ENCODE measurements around the gene FSCN2.

DNA sequence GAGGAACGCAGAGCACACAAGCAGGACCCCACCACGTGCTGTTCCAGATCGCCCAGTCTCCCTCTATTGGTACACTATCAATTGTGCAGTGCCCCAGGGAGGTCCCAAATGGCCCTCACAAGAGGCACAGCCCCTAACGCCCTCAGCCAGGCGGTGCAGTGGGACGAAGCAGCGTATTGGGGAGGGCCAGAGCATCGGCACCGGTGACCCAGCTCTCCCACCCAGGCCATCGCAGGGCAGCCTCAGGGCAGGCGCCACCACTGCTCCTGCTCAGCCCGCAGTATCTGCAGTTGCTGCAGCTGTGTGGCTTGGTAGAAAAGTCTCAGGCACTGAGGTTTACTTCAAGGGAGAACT is 29.9 kb downstream of the FSCN2 start:
- TF ChIP-seq, protein P1, sequence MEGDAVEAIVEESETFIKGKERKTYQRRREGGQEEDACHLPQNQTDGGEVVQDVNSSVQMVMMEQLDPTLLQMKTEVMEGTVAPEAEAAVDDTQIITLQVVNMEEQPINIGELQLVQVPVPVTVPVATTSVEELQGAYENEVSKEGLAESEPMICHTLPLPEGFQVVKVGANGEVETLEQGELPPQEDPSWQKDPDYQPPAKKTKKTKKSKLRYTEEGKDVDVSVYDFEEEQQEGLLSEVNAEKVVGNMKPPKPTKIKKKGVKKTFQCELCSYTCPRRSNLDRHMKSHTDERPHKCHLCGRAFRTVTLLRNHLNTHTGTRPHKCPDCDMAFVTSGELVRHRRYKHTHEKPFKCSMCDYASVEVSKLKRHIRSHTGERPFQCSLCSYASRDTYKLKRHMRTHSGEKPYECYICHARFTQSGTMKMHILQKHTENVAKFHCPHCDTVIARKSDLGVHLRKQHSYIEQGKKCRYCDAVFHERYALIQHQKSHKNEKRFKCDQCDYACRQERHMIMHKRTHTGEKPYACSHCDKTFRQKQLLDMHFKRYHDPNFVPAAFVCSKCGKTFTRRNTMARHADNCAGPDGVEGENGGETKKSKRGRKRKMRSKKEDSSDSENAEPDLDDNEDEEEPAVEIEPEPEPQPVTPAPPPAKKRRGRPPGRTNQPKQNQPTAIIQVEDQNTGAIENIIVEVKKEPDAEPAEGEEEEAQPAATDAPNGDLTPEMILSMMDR (IDR thresholded peaks at IDR 0.05; ENCODE audit: insufficient read depth, low read depth, low read length) = no peak
- TF ChIP-seq EZH2 (IDR thresholded peaks at IDR 0.05; ENCODE audit: insufficient read depth, low read length) = no peak

All from astrocyte (in vitro differentiated cells and primary cell).